Measurements from ENCODE around the gene EYA2. TPM values are rescaled to one million over a fixed set of nuclear protein-coding genes. Genes with fewer than 3 reads are reported as not detected.
A peak's percentile ranks its signal among the peaks of the same experiment; 100 is the strongest.
"Not testable (repeated sequence)": the region's sequence is repeated elsewhere in the genome, so short reads cannot be mapped to it uniquely, and the experiment has no call there.

EYA2 gene, protein sequence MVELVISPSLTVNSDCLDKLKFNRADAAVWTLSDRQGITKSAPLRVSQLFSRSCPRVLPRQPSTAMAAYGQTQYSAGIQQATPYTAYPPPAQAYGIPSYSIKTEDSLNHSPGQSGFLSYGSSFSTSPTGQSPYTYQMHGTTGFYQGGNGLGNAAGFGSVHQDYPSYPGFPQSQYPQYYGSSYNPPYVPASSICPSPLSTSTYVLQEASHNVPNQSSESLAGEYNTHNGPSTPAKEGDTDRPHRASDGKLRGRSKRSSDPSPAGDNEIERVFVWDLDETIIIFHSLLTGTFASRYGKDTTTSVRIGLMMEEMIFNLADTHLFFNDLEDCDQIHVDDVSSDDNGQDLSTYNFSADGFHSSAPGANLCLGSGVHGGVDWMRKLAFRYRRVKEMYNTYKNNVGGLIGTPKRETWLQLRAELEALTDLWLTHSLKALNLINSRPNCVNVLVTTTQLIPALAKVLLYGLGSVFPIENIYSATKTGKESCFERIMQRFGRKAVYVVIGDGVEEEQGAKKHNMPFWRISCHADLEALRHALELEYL
- 24.4 TPM for total RNA-seq

DNA sequence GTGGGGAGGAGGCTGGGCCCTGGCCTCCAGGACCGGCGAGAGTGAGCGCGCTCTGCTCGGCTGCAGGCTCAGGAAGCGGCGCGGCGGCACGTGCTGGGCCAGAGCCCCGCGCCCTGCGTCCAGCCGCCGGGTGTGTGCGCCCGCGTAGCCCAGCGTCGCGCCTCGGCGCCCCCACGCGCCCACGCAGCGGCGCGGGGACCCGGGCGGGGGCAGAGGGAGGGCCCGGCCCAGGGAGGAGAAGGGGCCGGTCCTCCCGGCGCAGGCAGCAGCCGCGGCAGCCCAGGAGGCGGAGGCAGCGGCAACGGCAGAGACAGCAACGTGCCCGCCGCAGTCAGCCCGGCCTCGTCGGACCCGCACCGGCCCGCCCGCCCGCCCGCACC, at the start of gene EYA2:
TSS of gene EYA2 (plus strand) at position 265 of the 380 bp plus-strand sequence. CDS start 95,168 bp downstream, outside the sequence.
- ATAC-seq = peak; percentile 47
- no peak for DNase-seq (ENCODE audit: low spot score)

DNA sequence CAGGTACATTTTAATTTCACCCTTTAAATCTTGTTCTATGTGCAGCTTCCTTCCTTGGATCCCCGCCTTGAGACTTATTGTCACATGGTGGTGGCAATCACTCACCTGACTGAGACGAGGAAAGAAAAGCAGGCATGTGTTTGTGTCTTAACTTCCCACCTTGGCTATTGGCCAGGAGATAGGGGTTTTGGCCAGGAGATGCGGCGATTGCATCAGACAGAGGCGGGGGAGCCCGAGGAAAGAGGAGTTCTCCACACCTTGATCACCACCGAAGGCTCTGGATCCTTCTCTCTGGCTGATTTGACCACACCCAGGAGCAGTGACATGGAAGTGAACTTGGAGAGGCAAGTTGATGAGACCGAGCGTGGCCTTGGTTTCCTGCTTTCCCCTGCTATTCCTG, 49.7 kb upstream of the EYA2 start:
- intact Hi-C loops (cut with DNase I) = loop anchor here (2.0 kb wide), 1 partner anchor 24 kb away; no protein-coding TSS in a partner anchor
- ATAC-seq (no peak), DNase-seq (ENCODE audit: low spot score) (no peak)

More for the DNA sequence above, at the start of gene EYA2:
- intact Hi-C loops (cut with DNase I) = no loop called here

DNA sequence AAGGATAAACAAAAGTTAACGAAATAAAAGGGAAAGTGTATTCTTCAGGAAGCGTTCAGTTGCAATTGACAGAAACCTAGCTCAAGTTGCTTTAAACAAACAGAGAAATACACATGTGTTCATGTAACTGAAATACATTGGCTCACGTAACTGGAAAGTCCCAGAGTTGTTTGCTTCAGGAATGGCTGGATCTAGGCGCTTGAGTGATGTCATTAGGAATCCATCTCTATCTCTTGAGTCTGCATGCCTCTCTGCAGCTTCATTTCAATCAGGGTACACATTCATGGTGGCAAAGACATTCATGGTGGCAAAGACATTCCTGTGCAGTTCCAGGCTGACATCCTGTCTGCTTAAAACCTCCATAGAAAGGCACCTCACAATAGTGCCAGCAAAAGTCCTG, 45.4 kb upstream of the EYA2 start:
- DNase-seq (ENCODE audit: low spot score) = no peak
- intact Hi-C loops (cut with DNase I) = no loop called here
- no peak for ATAC-seq

DNA sequence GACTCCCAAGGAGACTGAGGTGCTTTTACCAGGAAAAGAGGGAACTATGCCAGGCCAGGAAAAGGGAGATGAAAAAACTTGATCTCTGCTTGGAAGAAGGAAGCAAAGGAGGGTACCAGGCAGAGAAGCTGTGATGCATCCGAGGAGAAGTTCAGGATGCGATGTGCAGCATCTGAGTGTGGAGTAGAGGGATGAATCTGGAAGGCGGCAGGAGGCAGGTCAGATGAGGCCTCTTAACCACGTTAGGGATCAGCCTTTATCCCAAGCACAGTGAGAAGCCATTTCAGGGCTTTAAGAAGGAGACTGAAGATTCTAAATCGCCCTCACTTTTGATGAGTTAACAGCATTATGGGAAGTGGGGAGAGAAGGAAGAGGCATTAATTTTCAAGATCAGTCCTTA, 44.9 kb upstream of the EYA2 start:
- intact Hi-C loops (cut with DNase I) = no loop called here
- no peak for DNase-seq (ENCODE audit: low spot score)
- no peak for ATAC-seq

DNA sequence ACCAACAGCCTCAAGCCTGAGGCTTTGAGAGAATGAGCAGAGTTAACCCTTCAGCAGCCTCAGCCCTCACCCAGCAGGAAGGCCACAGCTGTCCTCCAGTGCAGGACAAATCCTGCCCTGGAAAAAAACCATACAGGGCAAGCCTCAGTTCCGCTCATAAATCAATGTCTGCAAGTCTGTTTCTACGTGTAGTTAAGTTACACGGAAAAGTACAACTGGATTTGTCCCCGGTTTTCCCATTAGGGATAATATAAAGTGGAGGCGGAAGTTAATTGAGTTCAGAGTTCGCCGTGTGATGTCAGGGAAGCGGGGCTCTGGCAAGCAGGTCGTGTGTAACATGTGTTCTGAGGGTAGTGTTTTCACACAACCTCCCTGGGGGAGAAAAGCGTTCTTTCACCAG, 44.2 kb upstream of the EYA2 start:
- peak; percentile 52 for ATAC-seq
- intact Hi-C loops (cut with DNase I) = no loop called here
- no peak for DNase-seq (ENCODE audit: low spot score)

DNA sequence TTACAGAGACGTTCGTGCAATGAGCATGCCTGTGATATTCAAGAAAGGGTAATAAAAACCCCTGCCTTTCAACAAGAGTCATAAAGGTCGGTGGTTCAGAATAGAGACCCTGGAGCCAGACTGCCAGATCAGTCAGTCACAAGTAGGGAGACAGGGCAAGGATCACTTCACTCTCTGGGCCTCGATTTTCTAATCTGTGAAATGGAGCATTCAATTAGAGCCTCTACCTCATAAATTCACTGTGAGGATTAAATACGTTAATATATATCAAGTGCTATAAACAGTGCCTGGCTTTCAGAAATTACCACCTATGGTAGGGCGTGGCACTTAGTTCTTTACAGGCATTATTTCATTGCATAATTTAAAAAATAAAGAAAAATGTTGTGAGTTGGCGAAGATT, 43.7 kb upstream of the EYA2 start:
- no peak for DNase-seq (ENCODE audit: low spot score)
- ATAC-seq = no peak
- intact Hi-C loops (cut with DNase I) = no loop called here

DNA sequence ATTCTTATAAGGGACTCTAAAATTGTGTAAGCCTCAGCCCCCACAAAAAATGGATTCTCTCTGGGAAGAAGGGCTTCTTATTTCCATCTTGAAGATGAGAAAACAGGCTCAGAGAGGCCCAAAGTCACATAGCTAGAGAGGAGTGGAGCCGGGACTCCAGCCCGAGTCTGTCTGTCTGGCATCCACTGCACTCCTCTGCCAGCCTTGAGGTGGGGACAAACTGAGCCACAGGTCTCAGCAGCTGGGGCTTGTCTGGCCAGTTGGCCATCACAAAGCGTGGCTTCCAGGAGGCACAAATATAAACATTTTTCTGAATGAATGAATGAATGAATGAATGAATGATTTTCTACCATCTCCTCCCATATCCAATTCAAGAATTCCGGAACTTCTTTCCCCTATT, 42.9 kb upstream of the EYA2 start:
- no peak for ATAC-seq
- intact Hi-C loops (cut with DNase I) = no loop called here
- DNase-seq (ENCODE audit: low spot score) = no peak

DNA sequence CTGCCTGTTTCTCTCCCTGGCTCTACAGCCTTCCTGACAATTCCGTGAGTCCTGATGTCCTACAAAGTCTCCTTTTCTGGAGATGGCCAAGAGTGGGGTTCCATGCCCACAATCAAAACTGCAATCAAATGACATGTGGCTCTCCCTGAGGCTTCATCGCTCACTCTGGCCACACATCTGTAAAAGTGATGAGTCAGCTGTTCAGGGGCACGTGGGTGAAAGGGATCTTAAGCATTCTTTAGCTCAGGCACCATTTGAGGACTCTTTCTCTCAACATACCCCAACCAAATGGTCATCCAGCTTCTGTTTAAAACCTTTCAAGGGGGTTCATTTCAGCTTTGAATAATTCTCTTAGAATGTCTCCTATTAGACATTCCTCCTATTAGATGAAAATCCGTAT, 42.3 kb upstream of the EYA2 start:
- DNase-seq (ENCODE audit: low spot score) (no peak), ATAC-seq (no peak)
- intact Hi-C loops (cut with DNase I) = no loop called here

DNA sequence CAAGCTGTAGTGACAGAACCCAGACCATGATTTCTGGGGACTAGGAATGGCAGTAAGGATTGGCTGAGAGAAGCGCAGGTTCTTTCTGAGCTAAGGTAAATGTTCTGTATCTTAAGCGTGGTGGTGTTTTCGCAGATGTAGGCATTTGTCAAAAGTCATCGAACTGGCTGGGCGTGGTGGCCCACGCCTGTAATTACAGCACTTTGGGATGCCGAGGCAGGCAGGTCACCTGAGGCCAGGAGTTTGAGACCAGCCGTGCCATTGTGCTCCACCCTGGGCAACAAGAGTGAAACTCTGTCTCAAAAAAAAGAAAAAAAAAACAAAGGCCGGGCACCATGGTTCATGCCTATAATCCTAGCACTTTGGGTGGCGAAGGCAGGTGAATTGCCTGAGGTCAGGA, 40.7 kb upstream of the EYA2 start:
- intact Hi-C loops (cut with DNase I) = no loop called here

DNA sequence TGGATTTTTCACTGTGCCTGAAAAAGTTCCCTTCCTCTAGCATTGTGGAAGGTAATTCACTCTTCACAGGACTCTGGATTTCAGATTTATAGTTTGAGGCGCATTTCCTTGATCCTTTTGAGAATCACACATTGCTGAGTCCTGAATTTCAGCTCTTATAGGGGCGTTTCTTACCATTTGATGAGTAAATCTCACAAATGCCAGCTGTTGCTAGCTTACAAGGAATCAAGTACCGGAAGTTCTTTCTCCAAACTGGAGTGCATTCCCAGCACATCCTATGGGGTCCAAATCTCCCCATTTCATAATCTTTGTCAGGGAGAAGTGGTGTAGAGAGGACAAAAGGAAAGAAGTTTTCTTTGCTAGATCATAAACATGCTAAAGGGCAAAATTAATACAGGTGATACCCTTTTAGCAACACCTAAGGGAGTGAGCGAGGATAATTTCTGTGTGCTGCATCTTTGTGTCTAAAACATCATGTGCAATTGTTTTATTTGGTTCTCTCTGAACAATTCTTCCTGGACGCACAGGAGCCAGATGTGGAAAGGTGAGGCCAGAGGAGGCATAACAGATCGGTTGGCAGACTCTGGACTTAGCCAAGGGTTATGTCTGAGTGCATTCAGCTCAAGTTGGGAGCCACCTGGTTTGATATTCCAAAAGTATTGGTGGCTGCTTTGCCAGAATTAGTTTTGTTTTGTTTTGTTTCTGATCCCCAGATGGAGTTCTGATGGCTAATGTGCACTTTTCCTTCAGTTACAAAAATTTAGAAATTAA, 37.4 kb upstream of the EYA2 start:
- DNase-seq (ENCODE audit: low spot score) = no peak
- intact Hi-C loops (cut with DNase I) = no loop called here

More for the DNA sequence above, 40.7 kb upstream of the EYA2 start:
- ATAC-seq = no peak
- no peak for DNase-seq (ENCODE audit: low spot score)

DNA sequence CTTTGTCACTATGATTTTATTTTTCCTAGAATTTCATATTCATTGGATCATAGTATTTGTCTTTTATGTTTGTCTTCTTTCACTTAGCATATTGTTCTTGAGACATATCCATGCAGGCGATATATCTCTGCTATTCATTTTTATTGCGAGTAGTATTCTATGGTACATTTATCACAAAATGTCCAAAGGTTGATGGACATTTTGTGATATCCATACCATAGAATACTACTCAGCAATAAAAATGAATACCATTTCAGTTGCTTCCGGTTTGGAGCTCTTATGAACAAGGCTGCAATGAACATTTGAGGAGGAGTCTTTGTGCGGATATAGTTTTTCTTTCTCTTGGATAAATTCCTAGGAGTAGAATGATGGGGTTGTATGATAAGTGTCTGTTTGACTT, 28.8 kb upstream of the EYA2 start:
- no peak for ATAC-seq
- DNase-seq (ENCODE audit: low spot score) = no peak
- intact Hi-C loops (cut with DNase I) = no loop called here

More for the DNA sequence above, 37.4 kb upstream of the EYA2 start:
- no peak for ATAC-seq

DNA sequence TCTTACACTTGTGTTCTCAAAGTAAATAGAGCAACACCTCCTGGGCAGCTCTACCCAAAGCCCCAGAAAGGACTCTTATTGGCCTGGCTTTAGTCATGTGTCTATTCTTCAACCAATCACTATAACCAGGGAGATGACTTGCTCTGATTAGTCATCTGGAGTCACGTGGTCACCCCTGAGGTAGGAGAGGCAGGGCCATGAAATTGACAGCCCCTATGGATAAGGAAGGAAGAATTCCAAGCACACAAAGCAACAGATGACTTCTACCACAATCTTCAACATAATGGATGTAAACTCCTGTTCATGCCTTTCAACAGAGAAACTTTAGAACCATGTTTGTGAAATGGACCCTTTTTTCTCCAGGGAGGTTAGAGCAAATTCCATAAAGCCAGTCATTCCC, 24.6 kb upstream of the EYA2 start:
- no peak for ATAC-seq
- no peak for DNase-seq (ENCODE audit: low spot score)
- intact Hi-C loops (cut with DNase I) = no loop called here

DNA sequence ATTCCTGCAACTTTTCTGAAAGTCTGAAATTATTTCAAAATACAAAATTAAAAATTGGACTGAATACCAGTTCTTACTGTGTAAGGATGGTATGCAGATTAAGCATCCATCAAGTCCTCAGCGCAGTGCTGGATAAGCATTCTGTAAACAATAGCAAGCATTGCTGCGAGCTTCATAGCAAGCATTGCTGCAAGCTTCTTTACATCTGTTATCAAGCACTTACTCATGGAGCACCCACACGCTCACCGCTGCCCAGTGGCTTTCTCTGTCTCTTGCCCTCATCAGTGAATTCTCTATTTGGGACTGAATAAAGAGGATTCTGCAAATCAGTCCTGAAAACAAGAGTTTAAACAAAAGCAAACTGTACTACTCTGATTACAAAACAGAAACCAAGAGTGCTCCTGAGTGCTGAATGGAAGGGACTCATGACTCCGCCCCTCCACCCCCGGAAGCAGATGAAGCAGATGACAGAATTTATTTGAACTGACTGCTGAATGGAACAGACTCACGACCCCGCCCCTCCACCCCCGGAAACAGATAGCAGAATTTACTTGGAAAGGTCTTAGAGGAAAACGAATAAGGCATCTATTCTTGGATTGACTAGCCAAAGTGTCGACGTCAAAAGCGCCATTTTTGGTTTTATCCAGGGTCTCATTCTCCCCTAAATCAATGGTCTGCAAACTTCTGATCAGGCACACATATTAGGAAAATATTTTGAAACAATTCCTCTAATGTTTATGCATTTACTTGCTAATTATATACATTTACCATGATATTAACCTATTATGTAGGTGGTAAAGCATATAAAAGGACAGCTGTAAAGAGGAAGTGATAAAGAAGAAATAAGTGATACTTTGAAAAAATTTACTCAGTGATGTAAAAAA, 22.1 kb upstream of the EYA2 start:
- intact Hi-C loops (cut with DNase I) = no loop called here
- ATAC-seq = peak; percentile 38

DNA sequence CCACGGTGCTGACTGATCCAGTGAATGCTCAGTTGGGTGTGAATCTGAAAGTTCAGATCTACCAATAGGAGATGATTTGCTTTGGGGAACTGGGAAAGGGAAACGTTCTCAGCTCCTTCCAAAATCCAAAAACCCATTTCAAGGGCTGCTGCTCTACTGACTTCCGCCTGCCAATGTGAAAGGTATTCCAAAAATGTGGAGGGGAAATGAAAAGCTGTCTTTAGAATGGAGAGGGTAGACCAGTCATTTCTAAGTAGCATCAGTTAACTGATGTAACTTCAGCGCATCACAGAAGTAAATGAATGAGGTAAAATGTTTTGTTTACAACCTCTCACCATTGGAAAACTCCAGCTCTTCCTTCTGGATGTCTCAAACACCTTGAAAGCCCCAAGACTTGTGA, 19.6 kb upstream of the EYA2 start:
- intact Hi-C loops (cut with DNase I) = loop anchor here (2.0 kb wide), 1 partner anchor 512 kb away; no protein-coding TSS in a partner anchor
- no peak for DNase-seq (ENCODE audit: low spot score)
- ATAC-seq = no peak

More for the DNA sequence above, 22.1 kb upstream of the EYA2 start:
- no peak for DNase-seq (ENCODE audit: low spot score)

DNA sequence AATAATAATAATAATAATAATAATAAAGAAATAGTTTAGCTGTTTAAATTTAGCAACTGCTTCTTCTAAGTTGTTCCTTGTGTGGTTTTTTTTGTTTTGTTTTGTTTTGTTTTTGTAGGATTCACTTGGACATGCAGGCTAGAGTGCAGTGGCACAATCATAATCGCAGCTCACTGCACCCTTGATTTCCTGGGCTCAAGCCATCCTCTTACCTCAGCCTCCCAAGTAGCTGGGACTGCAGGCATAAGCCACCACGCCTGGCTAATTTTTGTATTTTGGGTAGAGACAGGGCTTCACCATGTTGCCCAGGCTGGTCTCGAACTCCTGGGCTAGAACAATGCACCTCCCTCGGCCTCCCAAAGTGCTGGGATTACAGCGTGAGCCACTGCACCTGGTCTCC, 15.3 kb upstream of the EYA2 start:
- ATAC-seq = no peak
- intact Hi-C loops (cut with DNase I) = no loop called here
- DNase-seq (ENCODE audit: low spot score) = no peak

DNA sequence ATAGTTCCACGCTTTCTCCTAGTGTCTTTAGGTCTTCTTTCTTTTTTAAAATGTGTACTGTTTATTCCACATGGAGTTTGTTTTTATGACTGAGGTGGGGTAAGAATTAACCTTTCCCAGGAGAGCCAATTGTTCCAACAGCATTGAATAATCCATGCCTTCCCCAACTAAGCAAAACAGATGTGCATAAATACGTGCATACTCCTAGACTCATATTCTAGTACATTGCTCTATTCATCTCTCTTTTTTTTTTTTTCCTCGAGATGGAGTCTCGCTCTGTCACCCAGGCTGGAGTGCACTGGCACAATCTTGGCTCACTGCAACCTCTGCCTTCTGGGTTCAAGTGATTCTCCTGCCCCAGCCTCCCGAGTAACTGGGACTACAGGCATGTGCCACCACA, 14.7 kb upstream of the EYA2 start:
- DNase-seq (ENCODE audit: low spot score); intact Hi-C loops (cut with DNase I); ATAC-seq: not testable (repeated sequence)

DNA sequence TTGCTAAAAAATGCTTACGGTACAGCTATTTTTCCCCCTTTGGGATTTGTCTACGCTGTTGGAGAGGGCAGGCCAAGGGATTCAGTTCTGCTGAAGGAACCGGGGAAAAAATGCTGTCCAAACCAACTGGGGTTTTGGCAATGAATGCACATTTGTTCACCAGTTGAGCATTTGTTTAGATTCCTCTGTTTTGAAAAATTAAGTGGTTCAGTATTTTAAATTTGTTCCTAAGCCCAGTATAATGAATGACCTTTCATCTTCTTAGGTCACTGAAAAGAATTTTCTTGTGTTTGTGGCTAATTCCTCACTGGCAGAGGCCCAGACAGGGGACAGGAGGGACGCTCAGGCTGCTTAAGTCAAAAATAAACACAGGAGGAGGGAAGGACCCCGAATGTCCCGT, 10.8 kb upstream of the EYA2 start:
- no peak for DNase-seq (ENCODE audit: low spot score)
- ATAC-seq = peak; percentile 82
- intact Hi-C loops (cut with DNase I) = no loop called here

DNA sequence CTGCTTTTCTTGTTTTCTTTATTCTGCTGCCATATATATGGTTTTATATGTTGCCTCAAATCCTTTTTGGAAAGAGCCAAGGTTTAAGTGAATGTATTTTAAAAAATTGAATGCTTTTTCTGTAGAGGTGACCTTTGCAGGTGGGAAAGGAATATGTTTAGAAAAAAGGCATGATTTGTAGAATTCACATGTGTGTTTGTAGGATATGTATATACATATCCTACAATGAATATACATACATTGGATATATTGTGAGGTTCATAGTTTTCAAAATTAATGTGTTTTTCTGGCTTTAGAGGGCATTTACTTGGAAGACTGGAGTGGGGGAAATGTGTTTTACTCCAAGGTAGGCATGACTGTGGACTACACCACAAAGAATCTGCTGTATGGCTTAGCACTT, 4.0 kb upstream of the EYA2 start:
- ATAC-seq = no peak
- intact Hi-C loops (cut with DNase I) = no loop called here

DNA sequence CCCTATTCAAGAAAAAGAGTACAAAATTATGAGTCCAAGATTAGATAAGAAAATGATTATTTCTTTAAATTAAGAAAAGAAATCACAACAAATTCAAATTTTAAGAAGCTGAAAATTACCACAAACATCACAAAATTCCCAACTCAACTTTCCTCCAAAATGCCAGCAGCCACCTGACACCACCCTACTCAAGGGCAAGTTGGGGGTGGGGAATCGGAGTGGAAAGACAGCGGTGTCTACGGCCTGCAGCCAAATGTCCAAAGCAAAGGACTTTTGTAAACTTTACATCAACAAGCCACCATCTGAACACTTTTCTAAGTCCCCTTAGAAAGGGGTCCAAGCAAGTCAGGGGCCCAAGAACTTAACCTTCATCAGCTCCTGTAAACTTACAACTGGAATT, 1.6 kb upstream of the EYA2 start:
- no peak for DNase-seq (ENCODE audit: low spot score)
- intact Hi-C loops (cut with DNase I) = no loop called here
- ATAC-seq = no peak

More for the DNA sequence above, 4.0 kb upstream of the EYA2 start:
- DNase-seq (ENCODE audit: low spot score) = no peak
